Endothelial cell (in vitro differentiated cells): ENCODE results near the gene RAB44. TPM values are rescaled to one million over a fixed set of nuclear protein-coding genes. Genes with fewer than 3 reads are reported as not detected.

ENCODE experiments used
- DNase-seq: peaks from one replicate; pipeline ENCODE4 v3.0.0; 2021; ENCODE audit warnings: low spot score
- H3K27ac Mint-ChIP-seq: one replicate; pipeline ENCODE4 v1.8.0; 2021; ENCODE audit warnings: mixed read lengths, inconsistent platforms; ENCODE audit not compliant: unreplicated experiment
- H3K27me3 Mint-ChIP-seq: one replicate; pipeline ENCODE4 v1.8.0; 2021; ENCODE audit warnings: mild to moderate bottlenecking, moderate library complexity, mixed read lengths, inconsistent platforms; ENCODE audit not compliant: unreplicated experiment
- H3K36me3 Mint-ChIP-seq: one replicate; pipeline ENCODE4 v1.8.0; 2021; ENCODE audit warnings: mild to moderate bottlenecking, low read depth, mixed read lengths, inconsistent platforms; ENCODE audit not compliant: unreplicated experiment
- H3K4me1 Mint-ChIP-seq: one replicate; pipeline ENCODE4 v1.8.0; 2021; ENCODE audit warnings: mild to moderate bottlenecking, mixed read lengths, inconsistent platforms; ENCODE audit not compliant: unreplicated experiment
- H3K4me3 Mint-ChIP-seq: one replicate; pipeline ENCODE4 v1.8.0; 2021; ENCODE audit warnings: mild to moderate bottlenecking, mixed read lengths, inconsistent platforms; ENCODE audit not compliant: unreplicated experiment
- H3K9me3 Mint-ChIP-seq: one replicate; pipeline ENCODE4 v1.8.0; 2021; ENCODE audit warnings: mixed read lengths, inconsistent platforms; ENCODE audit not compliant: unreplicated experiment
- total RNA-seq: library from RNA; stranded (reverse); fragmentation: NEBNext Ultra II Directional; extraction: Animal tissue kit (Norgen Biotek cat#: 25700); gene quantifications from one replicate; pipeline ENCODE4 v1.2.1, GENCODE V29; 2021; ENCODE audit not compliant: unreplicated experiment
- TF ChIP-seq, protein P1 (sequence below): fragments of 200-600 bp; sonication (generic); IDR thresholded peaks from one replicate; pipeline ENCODE4 v1.5.0; 2021; ENCODE audit warnings: antibody characterized with exemption; ENCODE audit not compliant: unreplicated experiment

The RAB44 gene
- total RNA-seq, 1 donor from 2014 or later: not detected

DNA sequence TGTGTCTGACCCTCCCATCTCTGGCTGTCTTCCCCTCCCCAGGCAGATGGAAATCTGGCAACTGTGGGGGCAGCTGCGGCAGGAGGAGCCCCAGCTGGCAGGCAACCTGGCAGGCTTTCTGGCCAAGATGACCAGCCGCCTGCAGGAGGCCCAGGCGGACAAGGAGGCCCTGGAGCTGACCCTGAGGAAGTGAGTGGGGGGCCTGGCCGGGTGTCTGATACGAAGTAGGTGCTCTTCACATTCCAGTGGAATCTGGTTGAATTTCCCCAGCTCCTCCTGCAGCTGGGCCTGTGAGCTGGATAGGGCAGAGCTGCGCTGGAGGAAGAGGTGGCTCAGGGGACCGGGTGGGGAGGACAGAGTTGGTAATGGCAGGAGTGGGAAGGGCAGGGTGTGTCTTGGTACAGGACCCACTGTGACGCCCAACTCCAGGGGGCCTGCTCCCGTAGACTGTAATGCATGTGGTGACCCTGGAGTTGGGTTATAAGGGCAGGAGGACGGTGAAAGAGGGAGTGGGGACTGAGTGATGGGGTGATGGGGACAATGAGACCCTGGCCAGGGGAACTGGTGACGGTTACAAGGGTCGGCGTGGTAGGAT, 19.7 kb downstream of the RAB44 start:
- Mint-ChIP-seq H3K27me3 (peaks cover 5% of the 10 kb centered on the region), H3K4me3 (no peak overlapping the region), H3K4me1 (no peaks in the 10 kb centered on the region), H3K9me3 (no peaks in the 10 kb centered on the region), H3K36me3 (no peaks in the 10 kb centered on the region), H3K27ac (no peak overlapping the region)
- TF ChIP-seq, protein P1, sequence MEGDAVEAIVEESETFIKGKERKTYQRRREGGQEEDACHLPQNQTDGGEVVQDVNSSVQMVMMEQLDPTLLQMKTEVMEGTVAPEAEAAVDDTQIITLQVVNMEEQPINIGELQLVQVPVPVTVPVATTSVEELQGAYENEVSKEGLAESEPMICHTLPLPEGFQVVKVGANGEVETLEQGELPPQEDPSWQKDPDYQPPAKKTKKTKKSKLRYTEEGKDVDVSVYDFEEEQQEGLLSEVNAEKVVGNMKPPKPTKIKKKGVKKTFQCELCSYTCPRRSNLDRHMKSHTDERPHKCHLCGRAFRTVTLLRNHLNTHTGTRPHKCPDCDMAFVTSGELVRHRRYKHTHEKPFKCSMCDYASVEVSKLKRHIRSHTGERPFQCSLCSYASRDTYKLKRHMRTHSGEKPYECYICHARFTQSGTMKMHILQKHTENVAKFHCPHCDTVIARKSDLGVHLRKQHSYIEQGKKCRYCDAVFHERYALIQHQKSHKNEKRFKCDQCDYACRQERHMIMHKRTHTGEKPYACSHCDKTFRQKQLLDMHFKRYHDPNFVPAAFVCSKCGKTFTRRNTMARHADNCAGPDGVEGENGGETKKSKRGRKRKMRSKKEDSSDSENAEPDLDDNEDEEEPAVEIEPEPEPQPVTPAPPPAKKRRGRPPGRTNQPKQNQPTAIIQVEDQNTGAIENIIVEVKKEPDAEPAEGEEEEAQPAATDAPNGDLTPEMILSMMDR: no peak
- DNase-seq: no peak

DNA sequence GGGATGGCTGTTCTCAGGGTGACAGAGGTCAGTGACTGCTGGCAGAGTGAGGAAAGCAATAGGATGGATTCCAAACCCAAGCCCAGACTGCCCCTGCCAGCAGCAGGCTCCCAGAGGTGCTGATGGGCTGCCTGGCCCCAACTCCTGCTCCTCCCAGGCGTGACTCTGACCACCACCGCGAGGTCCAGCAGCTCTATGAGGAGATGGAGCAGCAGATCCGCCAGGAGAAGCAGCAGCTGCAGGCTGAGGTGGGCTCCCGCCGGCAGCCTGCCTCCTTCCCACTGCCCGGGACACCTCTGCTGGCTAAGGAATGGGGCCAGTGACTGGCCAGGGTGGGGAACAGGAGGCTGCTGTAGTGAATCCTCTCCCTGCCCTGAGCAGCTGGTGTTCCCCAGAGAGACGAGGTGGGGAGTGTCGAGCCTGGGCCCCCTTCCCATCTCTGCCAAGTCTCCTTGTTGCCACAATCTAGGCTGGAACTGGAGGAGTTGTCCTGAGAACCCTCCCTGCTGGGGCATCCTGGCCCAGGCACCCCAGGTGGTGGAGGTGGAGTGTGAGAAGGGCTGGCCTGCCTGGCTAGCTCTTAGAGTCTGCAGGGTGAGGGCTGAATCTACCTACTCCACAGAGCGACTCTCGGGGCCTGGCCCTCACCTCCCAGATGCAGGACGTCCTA, 20.4 kb downstream of the RAB44 start:
- Mint-ChIP-seq H3K27me3 (peaks cover 5% of the 10 kb centered on the region), H3K36me3 (no peaks in the 10 kb centered on the region), H3K9me3 (no peaks in the 10 kb centered on the region), H3K4me3 (no peak overlapping the region), H3K4me1 (no peaks in the 10 kb centered on the region), H3K27ac (no peak overlapping the region)
- no peak for DNase-seq
- TF ChIP-seq, protein P1: no peak

DNA sequence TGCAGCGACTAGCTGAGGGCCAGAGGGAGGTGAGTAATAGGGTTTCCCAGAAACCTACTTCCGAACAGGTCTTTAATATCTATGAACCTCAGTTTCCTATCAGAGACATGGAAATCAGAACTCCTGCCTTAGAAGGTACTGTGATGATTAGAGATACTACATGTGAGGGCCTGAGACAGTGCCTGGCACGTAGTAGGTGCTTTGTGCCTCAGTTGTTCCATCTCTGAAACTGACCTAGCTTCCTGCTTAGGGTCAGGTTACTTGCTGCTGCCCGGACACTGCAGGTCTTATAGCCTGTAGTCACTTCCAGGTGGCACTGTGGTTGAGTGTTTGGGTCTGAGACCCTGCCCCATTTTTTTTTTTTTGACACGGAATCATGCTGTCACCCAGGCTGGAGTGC, 20.9 kb downstream of the RAB44 start:
- H3K4me1 Mint-ChIP-seq: no peaks in the 10 kb centered on the region
- no peak overlapping the region for H3K27ac Mint-ChIP-seq
- H3K36me3 Mint-ChIP-seq: no peaks in the 10 kb centered on the region
- H3K27me3 Mint-ChIP-seq: peaks cover 5% of the 10 kb centered on the region
- H3K4me3 Mint-ChIP-seq: no peak overlapping the region
- H3K9me3 Mint-ChIP-seq: no peaks in the 10 kb centered on the region
- DNase-seq: no peak
- TF ChIP-seq, protein P1: no peak

DNA sequence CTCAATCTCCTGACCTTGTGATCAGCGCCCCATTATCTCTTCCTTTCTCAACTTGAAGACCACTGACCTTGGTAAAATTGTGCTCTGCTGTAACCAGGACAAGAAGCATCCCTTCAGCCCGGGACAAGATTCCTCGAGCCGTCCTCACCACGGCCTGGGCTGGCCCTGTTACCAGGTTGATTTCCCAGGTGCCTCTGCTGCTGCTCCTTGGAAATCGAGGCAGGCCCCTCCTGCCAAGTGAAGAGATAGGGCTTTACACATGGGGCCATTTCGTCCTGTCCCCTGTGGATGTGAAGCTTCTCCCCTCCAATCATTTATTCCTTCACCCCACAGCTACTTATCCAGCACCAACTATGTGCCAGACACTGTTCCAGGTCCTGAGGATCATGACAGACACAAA, 21.5 kb downstream of the RAB44 start:
- no peak overlapping the region for H3K27ac Mint-ChIP-seq
- no peaks in the 10 kb centered on the region for H3K36me3 Mint-ChIP-seq
- H3K27me3 Mint-ChIP-seq: peaks cover 5% of the 10 kb centered on the region
- H3K9me3 Mint-ChIP-seq: no peaks in the 10 kb centered on the region
- no peaks in the 10 kb centered on the region for H3K4me1 Mint-ChIP-seq
- TF ChIP-seq, protein P1: no peak
- no peak overlapping the region for H3K4me3 Mint-ChIP-seq
- DNase-seq: no peak
